Measurements from ENCODE around the gene MOGAT3.

DNA sequence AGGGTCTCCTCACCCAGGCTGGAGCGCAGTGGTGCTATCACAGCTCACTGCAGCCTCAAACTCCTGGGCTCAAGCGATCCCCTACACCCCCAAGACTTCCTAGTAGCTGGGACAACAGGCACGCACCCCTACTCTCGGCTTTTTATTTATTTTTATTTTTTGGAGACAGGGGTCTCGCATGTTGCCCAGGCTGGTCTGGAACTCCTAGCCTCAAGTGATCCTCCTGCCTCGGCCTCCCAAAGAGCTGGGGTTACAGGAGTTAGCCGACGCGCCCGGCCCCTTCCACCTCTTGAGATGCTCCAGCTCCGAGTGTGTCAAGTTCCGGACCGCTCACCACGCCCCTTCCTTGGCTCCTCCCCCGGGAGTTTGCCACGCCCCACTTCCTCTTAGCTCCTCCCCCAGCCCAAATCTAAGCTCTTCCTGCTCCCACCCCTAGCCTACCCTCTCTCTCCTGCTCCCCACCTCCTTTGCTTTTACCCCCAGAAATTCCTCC is 27.0 kb downstream of the MOGAT3 start:
- TF ChIP-seq, protein P1, sequence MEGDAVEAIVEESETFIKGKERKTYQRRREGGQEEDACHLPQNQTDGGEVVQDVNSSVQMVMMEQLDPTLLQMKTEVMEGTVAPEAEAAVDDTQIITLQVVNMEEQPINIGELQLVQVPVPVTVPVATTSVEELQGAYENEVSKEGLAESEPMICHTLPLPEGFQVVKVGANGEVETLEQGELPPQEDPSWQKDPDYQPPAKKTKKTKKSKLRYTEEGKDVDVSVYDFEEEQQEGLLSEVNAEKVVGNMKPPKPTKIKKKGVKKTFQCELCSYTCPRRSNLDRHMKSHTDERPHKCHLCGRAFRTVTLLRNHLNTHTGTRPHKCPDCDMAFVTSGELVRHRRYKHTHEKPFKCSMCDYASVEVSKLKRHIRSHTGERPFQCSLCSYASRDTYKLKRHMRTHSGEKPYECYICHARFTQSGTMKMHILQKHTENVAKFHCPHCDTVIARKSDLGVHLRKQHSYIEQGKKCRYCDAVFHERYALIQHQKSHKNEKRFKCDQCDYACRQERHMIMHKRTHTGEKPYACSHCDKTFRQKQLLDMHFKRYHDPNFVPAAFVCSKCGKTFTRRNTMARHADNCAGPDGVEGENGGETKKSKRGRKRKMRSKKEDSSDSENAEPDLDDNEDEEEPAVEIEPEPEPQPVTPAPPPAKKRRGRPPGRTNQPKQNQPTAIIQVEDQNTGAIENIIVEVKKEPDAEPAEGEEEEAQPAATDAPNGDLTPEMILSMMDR (conservative IDR thresholded peaks at IDR 0.05; ENCODE audit: low read depth in 2 of 2), result no peak
- peak; percentile 28 for TF ChIP-seq EZH2 (IDR thresholded peaks at IDR 0.05; ENCODE audit: low read depth, unreplicated experiment)
- TF ChIP-seq POLR2AphosphoS5 (IDR thresholded peaks at IDR 0.05; ENCODE audit: low read depth), result no peak
- TF ChIP-seq ETS1 (IDR thresholded peaks at IDR 0.05), result no peak
- TF ChIP-seq CREB1 (CRISPR knock-in tag; IDR thresholded peaks at IDR 0.05; ENCODE audit: low read depth), result no peak
- no peak for TF ChIP-seq REST (IDR thresholded peaks at IDR 0.05; ENCODE audit: unreplicated experiment)
- no peak for TF ChIP-seq EZH2phosphoT487 (IDR thresholded peaks at IDR 0.05; ENCODE audit: unreplicated experiment)
- no peak for TF ChIP-seq JUNB (IDR thresholded peaks at IDR 0.05; ENCODE audit: unreplicated experiment)
- no peak for TF ChIP-seq STAT1 (IDR thresholded peaks at IDR 0.05; ENCODE audit: unreplicated experiment)
- TF ChIP-seq, protein P2, sequence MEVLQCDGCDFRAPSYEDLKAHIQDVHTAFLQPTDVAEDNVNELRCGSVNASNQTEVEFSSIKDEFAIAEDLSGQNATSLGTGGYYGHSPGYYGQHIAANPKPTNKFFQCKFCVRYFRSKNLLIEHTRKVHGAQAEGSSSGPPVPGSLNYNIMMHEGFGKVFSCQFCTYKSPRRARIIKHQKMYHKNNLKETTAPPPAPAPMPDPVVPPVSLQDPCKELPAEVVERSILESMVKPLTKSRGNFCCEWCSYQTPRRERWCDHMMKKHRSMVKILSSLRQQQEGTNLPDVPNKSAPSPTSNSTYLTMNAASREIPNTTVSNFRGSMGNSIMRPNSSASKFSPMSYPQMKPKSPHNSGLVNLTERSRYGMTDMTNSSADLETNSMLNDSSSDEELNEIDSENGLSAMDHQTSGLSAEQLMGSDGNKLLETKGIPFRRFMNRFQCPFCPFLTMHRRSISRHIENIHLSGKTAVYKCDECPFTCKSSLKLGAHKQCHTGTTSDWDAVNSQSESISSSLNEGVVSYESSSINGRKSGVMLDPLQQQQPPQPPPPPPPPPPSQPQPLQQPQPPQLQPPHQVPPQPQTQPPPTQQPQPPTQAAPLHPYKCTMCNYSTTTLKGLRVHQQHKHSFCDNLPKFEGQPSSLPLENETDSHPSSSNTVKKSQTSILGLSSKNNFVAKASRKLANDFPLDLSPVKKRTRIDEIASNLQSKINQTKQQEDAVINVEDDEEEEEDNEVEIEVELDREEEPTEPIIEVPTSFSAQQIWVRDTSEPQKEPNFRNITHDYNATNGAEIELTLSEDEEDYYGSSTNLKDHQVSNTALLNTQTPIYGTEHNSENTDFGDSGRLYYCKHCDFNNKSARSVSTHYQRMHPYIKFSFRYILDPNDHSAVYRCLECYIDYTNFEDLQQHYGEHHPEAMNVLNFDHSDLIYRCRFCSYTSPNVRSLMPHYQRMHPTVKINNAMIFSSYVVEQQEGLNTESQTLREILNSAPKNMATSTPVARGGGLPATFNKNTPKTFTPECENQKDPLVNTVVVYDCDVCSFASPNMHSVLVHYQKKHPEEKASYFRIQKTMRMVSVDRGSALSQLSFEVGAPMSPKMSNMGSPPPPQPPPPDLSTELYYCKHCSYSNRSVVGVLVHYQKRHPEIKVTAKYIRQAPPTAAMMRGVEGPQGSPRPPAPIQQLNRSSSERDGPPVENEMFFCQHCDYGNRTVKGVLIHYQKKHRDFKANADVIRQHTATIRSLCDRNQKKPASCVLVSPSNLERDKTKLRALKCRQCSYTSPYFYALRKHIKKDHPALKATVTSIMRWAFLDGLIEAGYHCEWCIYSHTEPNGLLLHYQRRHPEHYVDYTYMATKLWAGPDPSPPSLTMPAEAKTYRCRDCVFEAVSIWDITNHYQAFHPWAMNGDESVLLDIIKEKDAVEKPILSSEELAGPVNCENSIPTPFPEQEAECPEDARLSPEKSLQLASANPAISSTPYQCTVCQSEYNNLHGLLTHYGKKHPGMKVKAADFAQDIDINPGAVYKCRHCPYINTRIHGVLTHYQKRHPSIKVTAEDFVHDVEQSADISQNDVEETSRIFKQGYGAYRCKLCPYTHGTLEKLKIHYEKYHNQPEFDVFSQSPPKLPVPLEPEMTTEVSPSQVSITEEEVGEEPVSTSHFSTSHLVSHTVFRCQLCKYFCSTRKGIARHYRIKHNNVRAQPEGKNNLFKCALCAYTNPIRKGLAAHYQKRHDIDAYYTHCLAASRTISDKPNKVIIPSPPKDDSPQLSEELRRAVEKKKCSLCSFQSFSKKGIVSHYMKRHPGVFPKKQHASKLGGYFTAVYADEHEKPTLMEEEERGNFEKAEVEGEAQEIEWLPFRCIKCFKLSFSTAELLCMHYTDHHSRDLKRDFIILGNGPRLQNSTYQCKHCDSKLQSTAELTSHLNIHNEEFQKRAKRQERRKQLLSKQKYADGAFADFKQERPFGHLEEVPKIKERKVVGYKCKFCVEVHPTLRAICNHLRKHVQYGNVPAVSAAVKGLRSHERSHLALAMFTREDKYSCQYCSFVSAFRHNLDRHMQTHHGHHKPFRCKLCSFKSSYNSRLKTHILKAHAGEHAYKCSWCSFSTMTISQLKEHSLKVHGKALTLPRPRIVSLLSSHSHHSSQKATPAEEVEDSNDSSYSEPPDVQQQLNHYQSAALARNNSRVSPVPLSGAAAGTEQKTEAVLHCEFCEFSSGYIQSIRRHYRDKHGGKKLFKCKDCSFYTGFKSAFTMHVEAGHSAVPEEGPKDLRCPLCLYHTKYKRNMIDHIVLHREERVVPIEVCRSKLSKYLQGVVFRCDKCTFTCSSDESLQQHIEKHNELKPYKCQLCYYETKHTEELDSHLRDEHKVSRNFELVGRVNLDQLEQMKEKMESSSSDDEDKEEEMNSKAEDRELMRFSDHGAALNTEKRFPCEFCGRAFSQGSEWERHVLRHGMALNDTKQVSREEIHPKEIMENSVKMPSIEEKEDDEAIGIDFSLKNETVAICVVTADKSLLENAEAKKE (CRISPR knock-in tag; IDR thresholded peaks at IDR 0.05), result no peak
